Activated CD4-positive, alpha-beta memory T cell treated with anti-CD3 and anti-CD28 coated beads, Interleukin-2, amount 10 ng/mL, durations not matched to agents 7 days and 5 days (primary cell): ENCODE measurements around the gene IQCH. TPM values are rescaled to one million over a fixed set of nuclear protein-coding genes. Genes with fewer than 3 reads are reported as not detected.

ENCODE experiments used
- CTCF ChIA-PET: fragments of 350-600 bp; sonication (Branson Sonifier 250); formaldehyde crosslinking; loops from one replicate; lab custom pipeline; 2021; ENCODE audit warnings: antibody characterized with exemption, inconsistent platforms; lab: Charles Lee
- POLR2A ChIA-PET: fragments of 350-600 bp; sonication (Branson Sonifier 250); formaldehyde crosslinking; loops from one replicate; lab custom pipeline; 2021; ENCODE audit warnings: antibody characterized with exemption; lab: Charles Lee
- DNase-seq: peaks from one replicate; pipeline ENCODE4 v3.0.0-alpha.2; 2020
- H3K27ac Mint-ChIP-seq: one replicate; pipeline ENCODE4 v1.8.0; 2021; ENCODE audit warnings: mild to moderate bottlenecking, mixed read lengths
- H3K27me3 Mint-ChIP-seq: one replicate; pipeline ENCODE4 v1.8.0; 2021; ENCODE audit warnings: mixed read lengths
- H3K36me3 Mint-ChIP-seq: one replicate; pipeline ENCODE4 v1.8.0; 2021; ENCODE audit warnings: low read depth, mixed read lengths
- H3K4me1 Mint-ChIP-seq: one replicate; pipeline ENCODE4 v1.8.0; 2021; ENCODE audit warnings: mixed read lengths
- H3K4me3 Mint-ChIP-seq: one replicate; pipeline ENCODE4 v1.8.0; 2021; ENCODE audit warnings: mild to moderate bottlenecking, mixed read lengths
- H3K9me3 Mint-ChIP-seq: one replicate; pipeline ENCODE4 v1.8.0; 2021; ENCODE audit warnings: mixed read lengths
- total RNA-seq, 2 experiments: library from RNA; stranded (reverse); gene quantifications; one replicate each; pipeline ENCODE4 v1.2.3, GENCODE V29; 2021

Gene IQCH
- total RNA-seq, 2 experiments from 2014 or later: 0.78 to 0.98 TPM

- Mint-ChIP-seq H3K27me3 (peaks cover 13% of the 10 kb centered on the region), H3K36me3 (no peaks in the 10 kb centered on the region), H3K9me3 (no peaks in the 10 kb centered on the region), H3K4me1 (no peaks in the 10 kb centered on the region), H3K27ac (no peak overlapping the region), H3K4me3 (no peak overlapping the region)
- ChIA-PET CTCF (no interaction called here), POLR2A (no interaction called here)
- DNase-seq: no peak
These were observed 119.4 kb downstream of the IQCH start for GRCh38 chr15:67373971-67374370.

GRCh38 chr15:67379530-67379929 is 124.9 kb downstream of the IQCH start:
- H3K27ac Mint-ChIP-seq: no peak overlapping the region
- ChIA-PET POLR2A (no interaction called here), CTCF (no interaction called here)
- H3K36me3 Mint-ChIP-seq: no peaks in the 10 kb centered on the region
- DNase-seq: no peak
- H3K9me3 Mint-ChIP-seq: no peaks in the 10 kb centered on the region
- peaks cover 14% of the 10 kb centered on the region for H3K27me3 Mint-ChIP-seq
- no peak overlapping the region for H3K4me3 Mint-ChIP-seq
- no peaks in the 10 kb centered on the region for H3K4me1 Mint-ChIP-seq

GRCh38 chr15:67380921-67381320 is 126.3 kb downstream of the IQCH start:
- H3K4me1 Mint-ChIP-seq: no peaks in the 10 kb centered on the region
- H3K27ac Mint-ChIP-seq: no peak overlapping the region
- no peaks in the 10 kb centered on the region for H3K9me3 Mint-ChIP-seq
- H3K36me3 Mint-ChIP-seq: no peaks in the 10 kb centered on the region
- ChIA-PET POLR2A (interaction anchor here (0.5 kb wide), 1 partner anchor 8 kb away, joined by 4 read pairs; no protein-coding TSS in a partner anchor), CTCF (no interaction called here)
- DNase-seq: no peak
- H3K4me3 Mint-ChIP-seq: no peak overlapping the region
- H3K27me3 Mint-ChIP-seq: peaks cover 20% of the 10 kb centered on the region

- POLR2A ChIA-PET: interaction anchor here (0.5 kb wide), 1 partner anchor 9 kb away, joined by 4 read pairs; no protein-coding TSS in a partner anchor
These were observed 126.9 kb downstream of the IQCH start for GRCh38 chr15:67381416-67382045.

GRCh38 chr15:67382723-67383122 is 128.1 kb downstream of the IQCH start:
- DNase-seq: no peak
- H3K27me3 Mint-ChIP-seq: peaks cover 23% of the 10 kb centered on the region
- H3K4me3 Mint-ChIP-seq: no peak overlapping the region
- no peaks in the 10 kb centered on the region for H3K9me3 Mint-ChIP-seq
- no peaks in the 10 kb centered on the region for H3K4me1 Mint-ChIP-seq
- POLR2A ChIA-PET: no interaction called here
- H3K27ac Mint-ChIP-seq: no peak overlapping the region
- no peaks in the 10 kb centered on the region for H3K36me3 Mint-ChIP-seq
- CTCF ChIA-PET: no interaction called here

More at GRCh38 chr15:67381416-67382045, 126.9 kb downstream of the IQCH start:
- Mint-ChIP-seq H3K4me1 (no peaks in the 10 kb centered on the region), H3K27me3 (peaks cover 20% of the 10 kb centered on the region), H3K36me3 (no peaks in the 10 kb centered on the region), H3K9me3 (no peaks in the 10 kb centered on the region), H3K27ac (no peak overlapping the region), H3K4me3 (no peak overlapping the region)
- DNase-seq: no peak
- CTCF ChIA-PET: no interaction called here

- ChIA-PET POLR2A (no interaction called here), CTCF (interaction anchor here (1.5 kb wide), 1 partner anchor 73 kb away, joined by 3 read pairs; no protein-coding TSS in a partner anchor)
- DNase-seq: no peak
- Mint-ChIP-seq H3K4me1 (no peaks in the 10 kb centered on the region), H3K27ac (no peak overlapping the region), H3K27me3 (peaks cover 17% of the 10 kb centered on the region), H3K36me3 (no peaks in the 10 kb centered on the region), H3K4me3 (no peak overlapping the region), H3K9me3 (no peaks in the 10 kb centered on the region)
These were observed 129.3 kb downstream of the IQCH start for GRCh38 chr15:67383899-67384298.

- no peak overlapping the region for H3K4me3 Mint-ChIP-seq
- H3K27ac Mint-ChIP-seq: no peak overlapping the region
- POLR2A ChIA-PET: no interaction called here
- no peaks in the 10 kb centered on the region for H3K36me3 Mint-ChIP-seq
- H3K9me3 Mint-ChIP-seq: no peaks in the 10 kb centered on the region
- H3K27me3 Mint-ChIP-seq: peaks cover 15% of the 10 kb centered on the region
- DNase-seq: no peak
- CTCF ChIA-PET: interaction anchor here (1.1 to 1.5 kb wide), 2 partner anchors 49 to 72 kb away, joined by 3 to 4 read pairs; no protein-coding TSS in a partner anchor
- no peaks in the 10 kb centered on the region for H3K4me1 Mint-ChIP-seq
These were observed 130.2 kb downstream of the IQCH start for GRCh38 chr15:67384761-67385160.

GRCh38 chr15:67385971-67386370 is 131.4 kb downstream of the IQCH start:
- H3K4me1 Mint-ChIP-seq: no peaks in the 10 kb centered on the region
- CTCF ChIA-PET: no interaction called here
- H3K36me3 Mint-ChIP-seq: no peaks in the 10 kb centered on the region
- no peak for DNase-seq
- POLR2A ChIA-PET: no interaction called here
- H3K9me3 Mint-ChIP-seq: no peaks in the 10 kb centered on the region
- H3K27me3 Mint-ChIP-seq: peaks cover 15% of the 10 kb centered on the region
- H3K4me3 Mint-ChIP-seq: no peak overlapping the region
- H3K27ac Mint-ChIP-seq: no peak overlapping the region

GRCh38 chr15:67386947-67387346 is 132.4 kb downstream of the IQCH start:
- no peaks in the 10 kb centered on the region for H3K4me1 Mint-ChIP-seq
- H3K4me3 Mint-ChIP-seq: no peak overlapping the region

GRCh38 chr15:67389975-67390374 is 135.4 kb downstream of the IQCH start:
- CTCF ChIA-PET: no interaction called here
- Mint-ChIP-seq H3K9me3 (no peaks in the 10 kb centered on the region), H3K4me1 (no peaks in the 10 kb centered on the region), H3K36me3 (no peaks in the 10 kb centered on the region), H3K27me3 (peaks cover 7% of the 10 kb centered on the region), H3K27ac (no peak overlapping the region), H3K4me3 (no peak overlapping the region)
- DNase-seq: no peak
- POLR2A ChIA-PET: no interaction called here

More at GRCh38 chr15:67386947-67387346, 132.4 kb downstream of the IQCH start:
- ChIA-PET POLR2A (no interaction called here), CTCF (no interaction called here)
- no peak for DNase-seq
- H3K27me3 Mint-ChIP-seq: peaks cover 14% of the 10 kb centered on the region
- H3K27ac Mint-ChIP-seq: no peak overlapping the region
- H3K36me3 Mint-ChIP-seq: no peaks in the 10 kb centered on the region
- H3K9me3 Mint-ChIP-seq: no peaks in the 10 kb centered on the region

GRCh38 chr15:67394873-67395639 is 140.5 kb downstream of the IQCH start:
- Mint-ChIP-seq H3K4me3 (no peak overlapping the region), H3K27me3 (peaks cover 3% of the 10 kb centered on the region), H3K4me1 (no peaks in the 10 kb centered on the region), H3K9me3 (no peaks in the 10 kb centered on the region), H3K27ac (no peak overlapping the region), H3K36me3 (no peaks in the 10 kb centered on the region)
- ChIA-PET CTCF (no interaction called here), POLR2A (no interaction called here)
- DNase-seq: no peak

- Mint-ChIP-seq H3K9me3 (no peaks in the 10 kb centered on the region), H3K4me3 (no peak overlapping the region), H3K27me3 (peaks cover 3% of the 10 kb centered on the region), H3K4me1 (no peaks in the 10 kb centered on the region), H3K36me3 (no peaks in the 10 kb centered on the region), H3K27ac (no peak overlapping the region)
- ChIA-PET POLR2A (no interaction called here), CTCF (no interaction called here)
- DNase-seq: no peak
These were observed 141.5 kb downstream of the IQCH start for GRCh38 chr15:67396114-67396513.

GRCh38 chr15:67397139-67397538 is 142.6 kb downstream of the IQCH start:
- CTCF ChIA-PET: interaction anchor here (0.5 kb wide), 1 partner anchor 1407 kb away, joined by 3 read pairs; no protein-coding TSS in a partner anchor
- POLR2A ChIA-PET: no interaction called here
- no peaks in the 10 kb centered on the region for H3K36me3 Mint-ChIP-seq
- H3K9me3 Mint-ChIP-seq: no peaks in the 10 kb centered on the region
- no peak overlapping the region for H3K27ac Mint-ChIP-seq
- no peak for DNase-seq
- H3K27me3 Mint-ChIP-seq: peaks cover 3% of the 10 kb centered on the region
- no peaks in the 10 kb centered on the region for H3K4me1 Mint-ChIP-seq
- no peak overlapping the region for H3K4me3 Mint-ChIP-seq
